Calu3 (cell line): ENCODE data around the gene OR10H3. TPM values are rescaled to one million over a fixed set of nuclear protein-coding genes. Genes with fewer than 3 reads are reported as not detected.
"Not testable (repeated sequence)": the region's sequence is repeated elsewhere in the genome, so short reads cannot be mapped to it uniquely, and the experiment has no call there.

Experiments
- BruUV-seq: library from RNA; stranded (reverse); fragments of 400-500 nt; replicated peaks from 2 replicates; lab custom pipeline; 2021; lab: Mats Ljungman, UMichigan
- CTCF ChIA-PET: fragments of 300-600 bp; sonication (Branson Sonifier 250); formaldehyde crosslinking; loops from one replicate; lab custom pipeline; 2022; ENCODE audit warnings: antibody characterized with exemption; lab: Charles Lee
- DNase-seq: peaks from one replicate; pipeline ENCODE4 v3.0.0; 2022
- H3K27ac Mint-ChIP-seq: one replicate; pipeline ENCODE4 v1.8.0; 2022; ENCODE audit warnings: mixed read lengths; ENCODE audit not compliant: unreplicated experiment
- H3K27me3 Mint-ChIP-seq: one replicate; pipeline ENCODE4 v1.8.0; 2022; ENCODE audit warnings: mixed read lengths; ENCODE audit not compliant: unreplicated experiment
- H3K36me3 Mint-ChIP-seq: one replicate; pipeline ENCODE4 v1.8.0; 2022; ENCODE audit warnings: mild to moderate bottlenecking, moderate library complexity, mixed read lengths; ENCODE audit not compliant: insufficient read depth, unreplicated experiment
- H3K4me1 Mint-ChIP-seq: one replicate; pipeline ENCODE4 v1.8.0; 2022; ENCODE audit warnings: mild to moderate bottlenecking, low read depth, mixed read lengths; ENCODE audit not compliant: unreplicated experiment
- H3K4me3 Mint-ChIP-seq: one replicate; pipeline ENCODE4 v1.8.0; 2022; ENCODE audit warnings: mild to moderate bottlenecking, low read depth, moderate library complexity, mixed read lengths; ENCODE audit not compliant: unreplicated experiment
- H3K9me3 Mint-ChIP-seq: one replicate; pipeline ENCODE4 v1.8.0; 2022; ENCODE audit warnings: low read depth, mixed read lengths; ENCODE audit not compliant: unreplicated experiment
- intact Hi-C: fragments of 100-400 bp; cut with micrococcal nuclease; formaldehyde crosslinking; loops from one replicate; pipeline ENCODE4 v1.10.0; 2022; ENCODE audit not compliant: unreplicated experiment
- total RNA-seq: library from RNA; stranded (reverse); gene quantifications from 2 replicates; pipeline ENCODE4 v1.2.3, GENCODE V29; 2022
- TF ChIP-seq, protein P1 (sequence below): fragments of 200-600 bp; IDR thresholded peaks from one replicate; pipeline ENCODE4 v1.8.0; 2022; ENCODE audit warnings: antibody characterized with exemption; ENCODE audit not compliant: unreplicated experiment

The OR10H3 gene
- total RNA-seq, 1 experiment from 2014 or later = not detected

GRCh38 chr19:15759962-15760565 lies 22.3 kb downstream of the OR10H3 start:
- Mint-ChIP-seq H3K4me1 (peaks cover 7% of the 10 kb centered on the region), H3K27me3 (peaks cover 47% of the 10 kb centered on the region), H3K4me3 (peak overlapping the region; percentile 58), H3K9me3 (no peaks in the 10 kb centered on the region), H3K27ac (no peak overlapping the region), H3K36me3 (peaks cover 3% of the 10 kb centered on the region)
- no TSS peak for BruUV-seq
- intact Hi-C loops = loop anchor here (5.0 kb wide), 1 partner anchor 128 kb away; no protein-coding TSS in a partner anchor
- CTCF ChIA-PET = no interaction called here
- TF ChIP-seq, protein P1, sequence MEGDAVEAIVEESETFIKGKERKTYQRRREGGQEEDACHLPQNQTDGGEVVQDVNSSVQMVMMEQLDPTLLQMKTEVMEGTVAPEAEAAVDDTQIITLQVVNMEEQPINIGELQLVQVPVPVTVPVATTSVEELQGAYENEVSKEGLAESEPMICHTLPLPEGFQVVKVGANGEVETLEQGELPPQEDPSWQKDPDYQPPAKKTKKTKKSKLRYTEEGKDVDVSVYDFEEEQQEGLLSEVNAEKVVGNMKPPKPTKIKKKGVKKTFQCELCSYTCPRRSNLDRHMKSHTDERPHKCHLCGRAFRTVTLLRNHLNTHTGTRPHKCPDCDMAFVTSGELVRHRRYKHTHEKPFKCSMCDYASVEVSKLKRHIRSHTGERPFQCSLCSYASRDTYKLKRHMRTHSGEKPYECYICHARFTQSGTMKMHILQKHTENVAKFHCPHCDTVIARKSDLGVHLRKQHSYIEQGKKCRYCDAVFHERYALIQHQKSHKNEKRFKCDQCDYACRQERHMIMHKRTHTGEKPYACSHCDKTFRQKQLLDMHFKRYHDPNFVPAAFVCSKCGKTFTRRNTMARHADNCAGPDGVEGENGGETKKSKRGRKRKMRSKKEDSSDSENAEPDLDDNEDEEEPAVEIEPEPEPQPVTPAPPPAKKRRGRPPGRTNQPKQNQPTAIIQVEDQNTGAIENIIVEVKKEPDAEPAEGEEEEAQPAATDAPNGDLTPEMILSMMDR = peak; percentile 32
- DNase-seq = peak; percentile 34

- TF ChIP-seq, protein P1 = no peak
- no peaks in the 10 kb centered on the region for H3K36me3 Mint-ChIP-seq
- H3K9me3 Mint-ChIP-seq = no peaks in the 10 kb centered on the region
- H3K27ac Mint-ChIP-seq = no peak overlapping the region
- no TSS peak for BruUV-seq
- no peak overlapping the region for H3K4me3 Mint-ChIP-seq
- intact Hi-C loops = no loop called here
- peaks cover 66% of the 10 kb centered on the region for H3K27me3 Mint-ChIP-seq
- CTCF ChIA-PET = no interaction called here
- no peaks in the 10 kb centered on the region for H3K4me1 Mint-ChIP-seq
- no peak for DNase-seq
These were observed 31.8 kb downstream of the OR10H3 start for GRCh38 chr19:15769586-15769985.

DNA sequence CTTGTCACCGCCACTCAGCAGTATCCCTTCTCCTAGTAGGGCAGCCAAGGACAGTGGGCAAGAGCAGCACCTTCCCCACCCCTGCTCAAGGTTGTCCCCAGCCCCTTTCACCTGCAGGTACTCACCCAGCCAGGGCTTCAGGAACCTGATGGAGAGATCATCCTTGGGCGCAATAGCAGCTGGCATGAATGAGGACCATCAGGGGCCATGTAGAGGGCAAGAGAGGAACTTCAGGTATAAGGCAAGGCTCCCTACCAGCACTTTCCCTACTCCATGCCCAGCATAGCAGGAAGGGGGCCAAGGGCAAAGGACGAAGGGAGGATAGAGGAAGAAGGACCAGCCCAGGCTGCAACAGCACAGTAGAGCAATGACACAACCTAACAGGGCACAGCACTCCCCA lies 36.4 kb downstream of the OR10H3 start:
- H3K27me3 Mint-ChIP-seq = peaks cover 62% of the 10 kb centered on the region
- CTCF ChIA-PET, H3K4me1 Mint-ChIP-seq: not testable (repeated sequence)

DNA sequence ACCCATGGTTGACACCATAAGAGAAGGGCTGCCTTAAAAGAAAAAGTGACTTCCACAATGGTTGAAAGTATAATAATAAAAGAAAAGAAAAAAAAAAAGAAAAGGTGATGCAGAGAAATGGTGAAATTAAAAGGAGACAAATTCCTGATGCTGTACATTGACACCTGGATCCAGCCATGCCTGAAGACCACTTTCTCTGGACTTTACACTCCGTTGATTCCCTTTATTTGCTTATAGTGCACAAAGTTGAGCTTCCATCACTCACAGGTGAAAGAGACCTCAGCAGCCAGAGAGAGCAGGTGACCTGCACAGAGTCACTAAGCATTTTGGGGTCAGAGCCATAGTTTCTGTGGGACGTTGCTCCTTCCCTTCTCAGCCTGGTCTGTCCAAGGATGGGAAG lies 37.5 kb downstream of the OR10H3 start:
- Mint-ChIP-seq H3K27me3 (peaks cover 51% of the 10 kb centered on the region), H3K4me3 (no peak overlapping the region), H3K27ac (no peak overlapping the region), H3K4me1 (no peaks in the 10 kb centered on the region), H3K9me3 (no peaks in the 10 kb centered on the region), H3K36me3 (no peaks in the 10 kb centered on the region)
- no peak for DNase-seq
- intact Hi-C loops = no loop called here
- CTCF ChIA-PET = no interaction called here
- no TSS peak for BruUV-seq
- TF ChIP-seq, protein P1 = no peak

More for the DNA sequence above, 36.4 kb downstream of the OR10H3 start:
- H3K9me3 Mint-ChIP-seq, H3K4me3 Mint-ChIP-seq, DNase-seq, H3K27ac Mint-ChIP-seq, intact Hi-C loops, BruUV-seq, H3K36me3 Mint-ChIP-seq: not testable (repeated sequence)

DNA sequence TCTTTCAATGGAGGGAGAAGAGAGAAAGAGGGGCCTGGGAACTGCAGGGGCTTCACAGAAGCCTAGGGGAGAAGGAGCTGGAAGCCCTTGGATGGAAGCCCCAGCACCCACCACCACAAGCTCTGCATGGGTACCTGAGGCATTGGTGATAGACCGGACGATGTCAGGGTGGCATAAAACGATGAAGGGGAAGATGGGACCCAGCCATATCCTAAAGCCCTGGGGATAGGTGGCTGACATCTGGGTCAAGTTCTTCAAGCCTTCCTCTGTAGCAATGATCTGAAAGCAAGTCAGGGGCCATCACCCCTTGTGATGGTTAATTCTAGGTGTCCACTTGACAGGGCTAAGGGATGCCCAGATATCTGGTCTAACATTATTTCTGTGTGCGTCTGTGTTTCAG lies 38.5 kb downstream of the OR10H3 start:
- H3K27me3 Mint-ChIP-seq = peaks cover 44% of the 10 kb centered on the region
- no peaks in the 10 kb centered on the region for H3K36me3 Mint-ChIP-seq
- no peak for DNase-seq
- TF ChIP-seq, protein P1 = no peak
- H3K9me3 Mint-ChIP-seq = no peaks in the 10 kb centered on the region
- no TSS peak for BruUV-seq
- intact Hi-C loops = no loop called here
- no peak overlapping the region for H3K27ac Mint-ChIP-seq
- CTCF ChIA-PET = no interaction called here
- H3K4me1 Mint-ChIP-seq = no peaks in the 10 kb centered on the region
- H3K4me3 Mint-ChIP-seq = no peak overlapping the region
